ENCODE data around the gene TH.

TH gene

DNA sequence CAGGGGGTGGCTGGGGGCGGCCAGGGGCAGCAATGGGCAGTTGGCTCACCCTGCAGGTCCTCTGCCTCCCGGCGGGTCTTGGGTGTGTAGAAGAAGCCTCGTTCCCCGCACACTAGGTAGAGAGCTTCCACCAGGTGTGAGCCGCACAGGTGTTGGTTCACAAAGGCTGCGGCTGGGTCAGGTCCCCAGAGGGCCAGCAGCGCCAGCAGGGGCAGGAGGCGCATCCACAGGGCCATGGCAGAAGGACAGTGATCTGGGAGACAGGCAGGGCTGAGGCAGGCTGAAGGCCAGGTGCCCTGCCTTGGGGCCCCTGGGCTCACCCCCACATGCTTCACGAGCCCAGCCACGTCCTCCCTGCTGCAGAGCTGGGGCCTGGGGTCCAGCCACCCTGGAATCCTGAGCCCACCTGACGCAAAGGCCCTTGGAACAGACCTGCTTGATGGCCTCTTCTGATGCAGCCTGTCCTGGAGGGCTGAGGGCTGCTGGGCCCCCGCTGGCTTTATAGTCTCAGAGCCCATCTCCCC is 10.8 kb downstream of the TH start, which contains the start of gene INS:
Gene INS, minus strand, starts transcription at position 474 of the 524 bp plus-strand sequence. Its CDS starts 238 bp downstream, at position 236.
- DNase-seq (ENCODE audit: low read depth): no peak
- in situ Hi-C loops (cut with HindIII; ENCODE audit: low sequenced_read_pairs): no loop called here
- H3K4me3 ChIP-seq (ENCODE audit: low read depth, low read length): no peak within 1 kb of the TSS
- TF ChIP-seq, protein P1, sequence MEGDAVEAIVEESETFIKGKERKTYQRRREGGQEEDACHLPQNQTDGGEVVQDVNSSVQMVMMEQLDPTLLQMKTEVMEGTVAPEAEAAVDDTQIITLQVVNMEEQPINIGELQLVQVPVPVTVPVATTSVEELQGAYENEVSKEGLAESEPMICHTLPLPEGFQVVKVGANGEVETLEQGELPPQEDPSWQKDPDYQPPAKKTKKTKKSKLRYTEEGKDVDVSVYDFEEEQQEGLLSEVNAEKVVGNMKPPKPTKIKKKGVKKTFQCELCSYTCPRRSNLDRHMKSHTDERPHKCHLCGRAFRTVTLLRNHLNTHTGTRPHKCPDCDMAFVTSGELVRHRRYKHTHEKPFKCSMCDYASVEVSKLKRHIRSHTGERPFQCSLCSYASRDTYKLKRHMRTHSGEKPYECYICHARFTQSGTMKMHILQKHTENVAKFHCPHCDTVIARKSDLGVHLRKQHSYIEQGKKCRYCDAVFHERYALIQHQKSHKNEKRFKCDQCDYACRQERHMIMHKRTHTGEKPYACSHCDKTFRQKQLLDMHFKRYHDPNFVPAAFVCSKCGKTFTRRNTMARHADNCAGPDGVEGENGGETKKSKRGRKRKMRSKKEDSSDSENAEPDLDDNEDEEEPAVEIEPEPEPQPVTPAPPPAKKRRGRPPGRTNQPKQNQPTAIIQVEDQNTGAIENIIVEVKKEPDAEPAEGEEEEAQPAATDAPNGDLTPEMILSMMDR (IDR thresholded peaks at IDR 0.05; ENCODE audit: low read depth, low read length, missing control alignments): no peak

DNA sequence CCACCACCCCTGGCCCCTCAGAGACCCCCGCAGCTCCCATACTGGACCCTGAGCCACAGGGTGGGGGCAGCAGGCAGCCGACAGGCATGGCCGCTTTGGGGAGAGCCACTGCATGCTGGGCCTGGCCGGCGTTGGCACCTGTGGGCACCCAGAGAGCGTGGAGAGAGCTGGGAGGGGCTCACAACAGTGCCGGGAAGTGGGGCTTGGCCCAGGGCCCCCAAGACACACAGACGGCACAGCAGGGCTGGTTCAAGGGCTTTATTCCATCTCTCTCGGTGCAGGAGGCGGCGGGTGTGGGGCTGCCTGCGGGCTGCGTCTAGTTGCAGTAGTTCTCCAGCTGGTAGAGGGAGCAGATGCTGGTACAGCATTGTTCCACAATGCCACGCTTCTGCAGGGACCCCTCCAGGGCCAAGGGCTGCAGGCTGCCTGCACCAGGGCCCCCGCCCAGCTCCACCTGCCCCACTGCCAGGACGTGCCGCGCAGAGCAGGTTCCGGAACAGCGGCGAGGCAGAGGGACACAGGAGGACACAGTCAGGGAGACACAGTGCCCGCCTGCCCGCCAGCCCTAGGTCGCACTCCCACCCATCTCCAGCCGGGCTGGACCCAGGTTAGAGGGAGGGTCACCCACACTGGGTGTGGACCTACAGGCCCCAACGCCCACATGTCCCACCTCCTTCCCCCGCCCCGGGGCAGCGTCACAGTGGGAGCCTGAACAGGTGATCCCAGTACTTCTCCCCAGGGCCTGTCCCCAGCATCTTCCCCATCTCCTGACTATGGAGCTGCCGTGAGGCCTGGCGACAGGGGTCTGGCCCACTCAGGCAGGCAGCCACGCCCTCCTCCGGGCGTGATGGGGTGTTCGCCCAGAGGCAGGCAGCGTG is 11.8 kb downstream of the TH start:
- no peak for DNase-seq (ENCODE audit: low read depth)
- TF ChIP-seq, protein P1 (IDR thresholded peaks at IDR 0.05; ENCODE audit: low read depth, low read length, missing control alignments): no peak
- H3K4me3 ChIP-seq (ENCODE audit: low read depth, low read length): no peak overlapping the region
- in situ Hi-C loops (cut with HindIII; ENCODE audit: low sequenced_read_pairs): no loop called here

DNA sequence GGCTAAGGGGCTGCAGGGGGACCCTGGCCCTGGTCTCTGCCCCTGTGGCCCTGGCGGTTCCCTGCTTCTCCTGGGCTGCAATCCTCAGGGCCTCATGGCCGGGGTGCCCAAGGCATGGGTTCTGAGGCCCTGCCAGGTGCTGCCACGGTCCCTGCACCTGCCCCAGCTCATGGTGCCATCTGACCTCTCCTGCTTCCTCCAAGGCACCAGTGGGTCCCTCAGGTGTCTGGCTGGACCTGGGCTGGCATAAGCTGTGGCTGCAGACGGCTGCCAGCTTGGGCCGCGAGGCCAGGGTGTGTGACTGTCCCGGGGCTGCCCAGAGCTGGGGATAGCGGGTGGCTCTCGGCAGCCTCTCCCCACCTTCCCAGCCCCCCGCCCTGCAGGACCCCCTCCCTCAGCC is 12.6 kb downstream of the TH start:
- no peak for DNase-seq (ENCODE audit: low read depth)
- H3K4me3 ChIP-seq (ENCODE audit: low read depth, low read length): no peak overlapping the region
- TF ChIP-seq, protein P1 (IDR thresholded peaks at IDR 0.05; ENCODE audit: low read depth, low read length, missing control alignments): no peak
- in situ Hi-C loops (cut with HindIII; ENCODE audit: low sequenced_read_pairs): no loop called here

DNA sequence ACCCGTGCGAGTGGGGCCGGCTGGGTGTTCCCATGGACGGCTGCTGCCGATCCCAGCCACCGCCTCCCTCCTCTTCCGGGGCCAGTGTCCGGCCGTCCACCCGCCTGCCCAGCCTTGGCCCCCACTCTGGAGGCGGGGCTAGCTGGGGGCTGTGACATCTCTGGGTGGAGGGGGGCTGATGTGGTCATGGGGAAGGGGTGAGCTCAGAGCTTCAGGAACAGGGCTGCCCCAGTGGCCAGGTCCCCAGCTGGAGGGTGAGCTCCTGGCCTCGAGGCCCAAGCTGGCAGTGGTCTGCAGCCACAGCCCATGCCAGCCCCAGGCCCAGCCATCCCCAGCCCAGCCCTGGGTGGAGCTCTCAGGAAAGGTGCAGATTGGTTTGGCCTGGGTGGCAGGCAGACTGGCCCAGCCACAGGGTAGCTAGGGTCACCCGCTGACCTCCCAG is 13.3 kb downstream of the TH start:
- H3K4me3 ChIP-seq (ENCODE audit: low read depth, low read length): no peak overlapping the region
- in situ Hi-C loops (cut with HindIII; ENCODE audit: low sequenced_read_pairs): no loop called here
- TF ChIP-seq, protein P1 (IDR thresholded peaks at IDR 0.05; ENCODE audit: low read depth, low read length, missing control alignments): no peak
- DNase-seq (ENCODE audit: low read depth): no peak

DNA sequence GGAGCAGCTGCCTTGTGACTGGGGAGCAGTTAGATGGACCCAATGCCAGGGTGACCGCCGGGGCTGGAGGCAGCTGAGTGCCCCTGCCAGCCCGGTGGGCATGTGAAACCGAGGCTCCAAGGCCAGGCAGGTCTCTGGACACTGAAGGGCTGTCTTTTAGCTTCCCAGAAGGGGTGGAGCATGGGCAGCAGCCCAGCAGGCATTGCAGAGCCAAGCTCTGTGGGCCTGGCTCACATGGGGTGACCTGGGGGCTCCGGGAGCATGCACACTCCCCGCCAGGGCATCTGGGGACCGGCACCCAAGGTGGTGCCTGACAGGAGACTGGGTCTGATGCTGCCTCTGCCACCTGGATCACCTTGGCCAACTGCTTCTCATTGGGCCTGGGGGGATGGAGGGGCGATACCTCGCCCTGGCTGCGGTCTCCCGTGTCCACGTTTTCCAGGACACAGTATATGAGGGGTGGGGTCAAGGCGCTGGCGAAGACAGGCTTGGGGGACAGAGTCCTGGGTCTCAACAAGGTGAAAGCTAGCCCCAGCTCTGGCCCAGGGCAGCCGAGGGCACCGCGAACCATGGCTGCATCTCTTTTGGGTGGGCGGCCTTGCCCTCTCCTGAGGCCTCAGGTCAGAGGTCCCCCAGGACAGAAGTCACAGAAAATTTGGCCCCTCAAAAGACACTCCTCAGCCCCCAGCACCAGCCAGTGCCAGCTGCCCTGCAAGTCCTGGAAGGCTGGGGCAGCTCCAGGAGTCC is 14.1 kb downstream of the TH start:
- DNase-seq (ENCODE audit: low read depth): no peak
- no peak overlapping the region for H3K4me3 ChIP-seq (ENCODE audit: low read depth, low read length)
- TF ChIP-seq, protein P1 (IDR thresholded peaks at IDR 0.05; ENCODE audit: low read depth, low read length, missing control alignments): no peak
- in situ Hi-C loops (cut with HindIII; ENCODE audit: low sequenced_read_pairs): no loop called here

DNA sequence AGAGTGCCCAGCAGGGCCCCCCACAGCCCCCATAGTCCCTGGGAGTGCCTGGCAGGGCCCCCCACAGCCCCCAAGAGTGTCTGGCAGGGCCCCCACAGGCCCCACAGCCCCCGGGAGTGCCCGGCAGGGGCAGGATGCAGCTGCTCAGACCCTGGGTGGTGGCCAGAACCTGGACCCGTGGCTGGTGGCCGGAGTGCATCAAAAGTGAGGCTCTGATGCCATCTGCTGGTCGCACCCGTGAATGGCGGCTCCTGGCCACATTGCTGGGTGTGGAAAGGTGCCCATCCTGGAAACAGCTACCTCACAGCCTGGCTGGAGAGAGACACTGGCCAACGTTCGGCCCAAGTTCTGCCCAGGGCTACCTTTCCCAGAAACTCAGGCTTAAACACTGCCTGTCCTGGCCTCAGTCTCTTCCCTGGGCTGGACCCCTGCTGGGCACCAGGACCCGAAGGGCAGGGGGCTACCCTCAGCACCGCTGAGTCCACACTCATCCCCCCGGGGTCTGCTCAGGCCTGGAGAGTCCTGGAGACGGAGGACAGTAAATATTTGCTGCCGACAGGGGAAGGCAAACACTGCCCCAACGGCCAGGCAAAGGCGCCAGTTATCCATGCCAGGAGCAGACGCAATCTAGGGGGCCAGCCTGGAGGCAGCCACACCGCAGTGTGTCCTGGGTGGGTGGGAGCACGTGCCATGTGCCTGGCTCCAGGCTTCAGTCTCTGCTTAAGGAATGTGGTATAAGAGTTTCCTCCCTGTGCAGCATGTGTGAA is 15.0 kb downstream of the TH start:
- in situ Hi-C loops (cut with HindIII; ENCODE audit: low sequenced_read_pairs): no loop called here
- H3K4me3 ChIP-seq (ENCODE audit: low read depth, low read length): no peak overlapping the region
- DNase-seq (ENCODE audit: low read depth): peak; percentile 27
- TF ChIP-seq, protein P1 (IDR thresholded peaks at IDR 0.05; ENCODE audit: low read depth, low read length, missing control alignments): peak; percentile 81

Data from astrocyte of the cerebellum (primary cell).